OCI-LY7 (cell line): Measurements from ENCODE around the gene CATSPER1.

ENCODE experiments used
- CTCF ChIP-seq: fragments of 200-600 bp; sonication (generic); conservative IDR thresholded peaks from 2 replicates; pipeline ENCODE4 v1.5.1; 2014; ENCODE audit warnings: mild to moderate bottlenecking, antibody characterized with exemption, low read length, moderate library complexity, mixed read lengths
- EZH2phosphoT487 ChIP-seq: fragments of 200-600 bp; sonication (generic); IDR thresholded peaks from 2 replicates; pipeline ENCODE4 v1.6.1; 2018; ENCODE audit warnings: low read depth, borderline replicate concordance, mild to moderate bottlenecking, mixed run types, antibody characterized with exemption, low read length, moderate library complexity, mixed read lengths

GRCh38 chr11:66071381-66071801, 45.1 kb upstream of the CATSPER1 start:
- TF ChIP-seq CTCF = no peak
- TF ChIP-seq EZH2phosphoT487 = no peak
